Activated CD4-positive, alpha-beta T cell treated with anti-CD3 and anti-CD28 coated beads, Interleukin-2, amount 50 U/mL, for 4 hours (primary cell): ENCODE measurements around the gene CDC42BPA.

ENCODE experiments used
- DNase-seq, 2 experiments: peaks; one replicate each; pipeline ENCODE4 v3.0.0-alpha.2; 2020

The CDC42BPA gene

GRCh38 chr1:226976276-226976977 lies 341.9 kb downstream of the CDC42BPA start:
- DNase-seq: no peak

- DNase-seq: no peak
Observed at GRCh38 chr1:226975259-226976250, 342.7 kb downstream of the CDC42BPA start.

DNA sequence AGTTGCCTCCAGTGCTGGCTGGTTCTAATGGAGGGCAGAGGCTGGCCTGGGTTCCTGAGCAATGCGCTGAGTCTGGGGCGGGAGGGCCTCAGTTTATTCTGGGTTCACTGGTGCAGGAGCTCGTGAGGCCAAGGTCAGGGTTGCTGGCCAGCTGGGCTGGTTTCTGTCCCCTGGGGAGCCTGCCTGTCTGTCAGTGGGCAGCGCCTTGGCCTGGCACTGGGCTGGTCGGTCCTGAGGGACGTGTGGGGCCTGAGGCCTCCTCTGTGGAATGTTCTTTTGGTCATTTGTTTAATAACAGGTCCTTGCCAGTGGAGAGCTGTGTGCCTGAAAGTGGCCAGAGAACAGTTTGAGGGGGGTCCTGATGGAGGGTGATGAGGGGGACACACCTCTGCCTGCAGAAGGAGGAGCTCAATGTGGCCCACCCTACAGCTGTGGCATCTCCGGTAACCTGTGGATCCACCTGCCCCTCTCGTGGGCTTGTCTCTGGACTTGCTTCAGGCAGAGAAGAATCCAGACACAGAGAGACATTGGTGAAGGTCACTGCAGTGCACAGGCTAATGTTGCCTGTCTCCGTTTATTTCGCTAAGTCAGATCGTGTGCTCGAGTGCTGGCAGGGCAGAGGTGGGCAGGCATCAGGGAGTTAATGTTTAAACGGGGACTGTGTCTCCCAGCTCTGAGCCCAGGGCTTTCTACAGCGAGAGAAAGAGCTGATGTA lies 343.6 kb downstream of the CDC42BPA start:
- DNase-seq: no peak

DNA sequence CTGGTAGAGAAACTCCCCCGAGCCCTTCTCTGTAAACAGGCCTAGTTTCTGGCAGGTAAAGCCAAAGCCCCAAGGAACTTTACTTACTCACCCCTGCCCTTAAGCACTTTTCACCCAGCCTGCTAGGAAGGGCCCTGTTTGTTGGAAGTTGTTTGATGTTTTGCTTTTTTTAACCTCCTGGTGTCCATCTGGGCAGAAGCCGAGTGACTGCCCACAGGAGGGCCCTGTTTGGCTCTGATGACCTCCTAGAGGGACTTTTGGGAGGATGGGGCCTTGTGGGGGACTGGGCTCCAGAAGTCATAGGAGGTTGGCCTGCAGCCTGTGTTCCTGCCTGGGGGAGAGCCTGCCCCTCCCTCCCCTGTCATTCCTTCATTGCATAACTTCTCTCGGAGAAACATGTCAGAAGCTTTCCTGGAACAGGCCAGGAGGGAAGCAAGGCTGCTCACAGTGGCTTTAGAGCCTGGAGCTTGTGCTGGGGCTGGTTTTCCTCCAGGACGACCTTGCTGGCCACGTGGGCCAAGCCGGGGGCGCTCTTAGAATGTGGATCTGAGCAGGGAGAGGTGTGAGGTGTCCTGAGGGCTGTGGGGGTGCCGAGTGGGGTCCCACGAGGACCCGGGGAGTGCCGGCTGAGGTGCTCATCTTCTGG lies 344.3 kb downstream of the CDC42BPA start:
- no peak for DNase-seq

GRCh38 chr1:226973371-226973897 lies 344.9 kb downstream of the CDC42BPA start:
- no peak for DNase-seq

DNA sequence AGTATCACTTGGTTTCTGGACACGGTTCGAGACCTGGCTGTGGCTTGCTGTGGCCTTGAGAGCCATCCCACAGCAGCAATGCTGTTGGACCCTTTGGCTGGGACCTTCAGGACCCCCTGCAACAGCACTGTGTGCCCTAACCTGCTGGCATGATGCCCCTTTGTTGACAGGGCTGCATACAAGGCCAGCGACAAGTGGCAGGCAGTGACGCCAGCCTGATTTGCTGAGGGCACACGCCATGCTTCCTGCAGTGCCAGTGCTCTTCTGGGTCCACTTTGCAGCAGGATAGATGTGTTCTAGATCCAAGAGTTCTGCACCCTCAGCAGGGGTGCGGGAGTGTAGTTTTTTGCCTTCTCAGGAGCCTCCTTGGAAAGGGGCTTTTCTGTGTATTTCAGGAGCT lies 345.4 kb downstream of the CDC42BPA start:
- DNase-seq: no peak

DNA sequence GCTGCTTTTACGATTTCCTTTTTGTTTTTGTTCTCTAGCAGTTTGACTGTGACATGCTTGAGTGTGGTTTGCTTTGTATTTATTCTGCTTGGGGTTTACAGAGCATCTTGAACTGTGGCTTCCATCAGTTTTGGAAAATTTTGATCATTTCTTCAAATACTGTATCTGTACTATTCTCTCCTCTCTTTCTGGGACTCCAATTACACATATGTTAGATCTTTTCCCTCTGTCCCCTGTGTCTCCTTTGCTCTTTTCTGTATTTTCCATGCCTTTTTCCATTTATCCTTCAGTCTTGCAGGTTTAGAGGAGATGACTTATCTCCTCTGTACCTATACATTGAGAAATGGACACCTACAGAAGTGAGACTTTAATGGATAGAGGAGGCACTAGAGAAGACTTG lies 346.5 kb downstream of the CDC42BPA start:
- DNase-seq: no peak

- no peak for DNase-seq
Observed at GRCh38 chr1:226967665-226968064, 350.6 kb downstream of the CDC42BPA start.

DNA sequence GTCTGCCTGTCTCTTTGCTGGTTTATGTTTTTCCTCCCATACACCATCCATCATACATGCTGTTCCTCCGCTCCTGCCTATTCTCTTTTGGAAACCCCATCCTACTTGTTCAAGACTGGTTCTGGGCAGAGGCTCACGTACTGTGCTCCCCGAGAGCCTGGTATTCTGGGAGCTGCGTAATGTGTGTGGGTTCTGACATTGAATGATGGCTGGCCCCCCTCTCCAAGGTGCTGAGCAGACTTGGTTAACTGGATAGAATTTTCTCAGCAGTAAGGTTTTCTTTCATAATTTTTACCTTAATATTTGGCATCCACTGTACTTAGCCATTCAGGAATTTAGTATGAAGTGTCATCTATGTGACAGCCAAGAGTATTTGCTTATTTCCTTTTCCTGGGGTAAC lies 351.6 kb downstream of the CDC42BPA start:
- no peak for DNase-seq

DNA sequence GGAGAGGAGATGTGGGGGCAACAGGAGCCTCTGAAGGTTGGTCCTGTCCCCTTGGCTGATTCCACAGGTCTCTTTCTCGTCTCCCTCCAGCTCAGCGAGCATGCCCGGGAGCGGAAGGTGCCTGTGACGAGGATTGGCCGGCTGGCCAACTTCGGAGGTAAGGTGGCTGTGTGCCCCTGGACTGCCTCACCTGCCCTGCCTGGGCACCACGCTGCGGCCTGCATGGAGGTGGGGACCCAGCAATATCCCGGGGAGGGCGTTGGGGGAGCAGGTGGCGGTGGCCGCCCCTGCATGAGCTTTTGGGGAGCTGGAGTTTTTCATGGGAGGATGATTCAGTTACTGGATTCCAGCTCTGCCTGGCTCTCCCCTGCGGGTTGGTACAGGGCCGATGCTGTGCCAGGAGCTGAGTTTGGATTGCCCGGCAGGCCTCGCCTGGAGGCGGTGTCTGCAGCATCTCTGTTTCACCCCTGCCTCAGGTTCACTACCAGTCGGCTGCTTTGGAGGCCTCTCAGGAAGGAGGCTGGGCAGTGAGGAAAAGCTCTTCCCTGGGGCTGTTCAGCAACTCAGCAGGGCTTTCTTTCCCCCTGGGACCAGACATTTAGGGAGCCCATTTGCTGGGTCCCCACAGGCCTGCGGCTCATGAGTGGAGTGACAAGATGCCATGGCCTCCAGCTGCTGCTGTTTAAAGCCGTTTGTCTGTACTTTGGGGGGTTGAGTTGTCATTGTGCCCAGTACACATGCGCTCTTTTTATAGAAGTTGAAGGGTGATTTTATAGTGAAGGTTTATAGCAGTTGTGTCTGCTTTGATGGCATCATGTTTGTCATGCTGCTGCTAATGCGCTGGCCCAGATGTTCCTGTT lies 352.5 kb downstream of the CDC42BPA start:
- DNase-seq: no peak

- DNase-seq: no peak
Observed at GRCh38 chr1:226964611-226965486, 353.4 kb downstream of the CDC42BPA start.

- no peak for DNase-seq
Observed at GRCh38 chr1:226964068-226964425, 354.2 kb downstream of the CDC42BPA start.

GRCh38 chr1:226962421-226963391 lies 355.6 kb downstream of the CDC42BPA start:
- DNase-seq: no peak

GRCh38 chr1:226960944-226961765 lies 357.1 kb downstream of the CDC42BPA start:
- DNase-seq: no peak

DNA sequence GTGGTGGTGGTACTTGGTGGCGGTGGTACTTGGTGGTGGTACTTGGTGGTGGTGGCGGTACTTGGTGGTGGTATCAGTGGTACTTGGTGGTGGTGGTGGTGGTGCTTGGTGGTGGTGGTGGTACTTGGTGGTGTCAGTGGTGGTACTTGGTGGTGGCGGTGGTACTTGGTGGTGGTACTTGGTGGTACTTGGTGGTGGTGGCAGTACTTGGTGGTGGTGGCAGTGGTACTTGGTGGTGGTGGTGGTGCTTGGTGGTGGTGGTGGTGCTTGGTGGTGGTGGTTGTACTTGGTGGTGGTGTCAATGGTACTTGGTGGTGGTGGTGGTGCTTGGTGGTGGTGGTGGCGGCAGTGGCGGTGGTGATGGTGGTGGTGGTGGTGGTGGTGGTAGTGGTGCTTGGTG lies 358.0 kb downstream of the CDC42BPA start:
- no peak for DNase-seq

DNA sequence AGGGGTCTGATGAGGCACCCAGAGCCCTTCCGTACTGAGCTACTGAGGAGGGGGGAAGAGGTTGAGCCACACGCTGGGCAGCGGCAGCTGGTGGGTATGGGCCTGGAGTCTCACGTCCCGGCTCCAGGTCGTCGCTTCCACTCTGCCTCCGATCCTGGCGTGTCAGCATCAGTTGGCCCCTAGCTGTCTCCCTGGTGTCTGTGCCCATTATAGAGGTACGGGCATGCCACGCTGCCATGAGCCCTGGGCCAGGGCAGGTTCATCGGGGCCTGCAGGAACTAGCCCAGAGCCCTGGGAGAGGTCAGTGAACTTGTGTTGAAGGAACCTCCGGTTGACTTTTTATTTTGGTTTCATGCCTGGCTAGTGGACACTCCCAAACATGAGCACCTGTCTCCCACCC lies 360.0 kb downstream of the CDC42BPA start:
- DNase-seq: no peak

GRCh38 chr1:226957714-226958113 lies 360.6 kb downstream of the CDC42BPA start:
- no peak for DNase-seq

DNA sequence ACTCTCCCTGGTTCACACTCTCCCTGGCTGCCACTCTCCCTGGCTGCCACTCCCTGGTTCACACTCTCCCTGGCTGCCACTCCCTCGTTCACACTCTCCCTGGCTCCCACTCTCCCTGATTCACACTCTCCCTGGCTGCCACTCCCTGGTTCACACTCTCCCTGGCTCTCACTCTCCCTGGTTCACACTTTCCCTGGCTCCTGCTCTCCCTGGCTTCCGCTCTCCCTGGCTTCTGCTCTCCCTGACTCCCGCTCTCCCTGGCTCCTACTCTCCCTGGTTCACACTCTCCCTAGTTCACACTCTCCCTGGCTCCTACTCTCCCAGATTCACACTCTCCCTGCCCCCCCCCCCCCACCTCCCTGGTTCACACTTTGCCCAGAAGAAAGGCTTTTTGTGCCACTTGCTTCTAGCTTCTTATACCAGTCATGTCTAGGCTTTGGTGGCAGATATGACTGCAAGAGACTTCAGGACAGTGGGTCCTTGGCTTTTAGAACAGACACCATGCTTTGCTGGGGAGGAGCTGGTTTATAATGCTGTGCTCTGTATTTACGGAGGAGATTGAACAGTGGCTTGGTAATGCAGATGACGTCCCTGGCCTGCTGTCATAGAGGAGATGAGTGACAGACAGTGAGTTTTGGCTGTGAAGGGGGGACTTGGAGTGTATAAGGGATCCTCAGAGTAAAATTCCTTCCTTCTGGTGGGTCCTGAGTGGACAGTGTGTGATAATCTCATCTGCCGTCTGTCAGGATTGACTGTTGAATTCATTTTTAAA lies 361.2 kb downstream of the CDC42BPA start:
- DNase-seq: no peak
